ENCODE data around the gene PRTN3.
"Not testable (repeated sequence)": the region's sequence is repeated elsewhere in the genome, so short reads cannot be mapped to it uniquely, and the experiment has no call there.

PRTN3 gene

GRCh38 chr19:868458-869244 is 27.9 kb downstream of the PRTN3 start:
- no peak for DNase-seq

DNA sequence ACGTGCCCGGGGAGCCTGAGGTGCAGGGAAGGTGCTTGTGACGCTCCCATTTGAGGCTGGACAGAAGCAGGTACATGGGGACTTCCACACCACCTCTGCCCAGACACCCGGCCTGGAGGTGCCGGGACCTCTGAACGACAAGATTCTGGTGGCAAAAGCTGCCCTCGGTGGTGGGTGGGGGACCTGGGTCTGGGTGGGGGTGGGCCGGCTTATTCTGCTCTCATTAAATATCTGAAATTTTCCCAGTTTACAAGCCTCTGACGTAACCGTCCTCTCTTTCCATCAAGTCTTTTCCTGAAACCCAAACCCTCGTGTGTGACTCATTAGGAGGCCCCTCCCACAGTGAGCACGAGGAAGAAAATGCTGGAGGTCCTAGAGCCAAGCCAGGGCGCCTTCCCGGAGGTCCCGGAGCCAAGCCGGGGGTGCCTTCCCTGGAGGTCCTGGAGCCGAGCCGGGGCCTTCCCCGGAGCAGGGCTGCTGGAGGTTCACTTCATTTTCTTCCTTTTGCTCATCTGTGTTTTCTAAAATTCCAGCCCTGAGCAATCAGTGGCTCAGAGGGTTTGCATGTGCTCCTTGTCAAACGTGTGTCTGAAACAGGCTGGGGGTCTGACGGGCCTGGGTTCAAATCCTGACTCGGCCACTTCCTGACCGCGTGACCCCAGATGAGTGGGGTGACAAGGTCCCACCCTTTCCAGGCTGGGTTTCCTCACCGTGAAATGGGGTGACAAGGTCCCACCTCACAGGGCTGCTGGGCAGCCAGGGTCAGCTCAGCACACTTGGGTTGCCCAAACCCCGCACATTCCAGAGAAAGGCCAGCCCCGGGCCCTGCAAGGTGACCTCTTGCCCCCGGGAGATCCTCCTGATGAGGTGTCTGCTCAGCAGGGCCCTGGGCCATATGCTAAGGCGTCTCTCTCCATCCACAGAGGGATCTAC is 28.7 kb downstream of the PRTN3 start:
- no peak for DNase-seq

DNA sequence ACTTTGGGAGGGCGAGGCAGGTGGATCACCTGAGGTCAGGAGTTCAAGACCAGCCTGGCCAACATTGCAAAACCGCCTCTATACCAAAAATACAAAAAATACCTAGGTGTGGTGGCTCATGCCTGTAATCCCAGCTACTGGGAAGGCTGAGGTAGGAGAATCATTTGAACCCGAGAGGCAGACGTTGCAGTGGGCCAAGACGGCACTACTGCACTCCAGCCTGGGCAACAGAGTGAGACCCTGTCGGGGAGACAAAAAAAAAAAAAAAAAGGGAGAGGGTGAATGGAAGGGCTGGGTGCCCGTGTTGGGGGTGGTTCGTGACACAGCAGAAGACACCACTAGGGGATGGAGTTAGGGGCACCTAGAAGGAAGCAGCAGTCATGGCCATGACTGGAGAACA is 29.5 kb downstream of the PRTN3 start:
- no peak for DNase-seq

DNA sequence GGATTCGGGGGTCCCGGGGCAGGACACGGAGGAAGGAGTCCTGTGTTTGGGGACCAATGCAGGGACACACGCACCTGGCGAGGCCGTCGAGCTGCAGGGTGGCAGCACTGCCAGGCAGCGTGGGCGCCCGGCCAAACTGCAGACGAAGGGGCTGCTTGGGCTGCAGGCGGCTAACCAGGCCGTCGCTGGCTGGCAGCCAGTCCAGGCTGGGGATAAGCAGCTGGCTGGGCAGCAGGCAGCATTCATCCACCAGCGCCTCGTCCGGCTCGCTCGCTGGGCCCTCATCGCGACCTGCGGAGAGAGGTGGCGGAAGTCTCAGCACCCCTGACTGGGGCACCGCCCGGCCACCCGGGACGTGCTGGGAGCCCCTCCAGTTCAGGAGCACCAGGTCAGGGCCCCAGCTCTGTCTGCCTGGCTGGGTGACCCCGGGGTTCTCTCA is 30.2 kb downstream of the PRTN3 start:
- DNase-seq = no peak

DNA sequence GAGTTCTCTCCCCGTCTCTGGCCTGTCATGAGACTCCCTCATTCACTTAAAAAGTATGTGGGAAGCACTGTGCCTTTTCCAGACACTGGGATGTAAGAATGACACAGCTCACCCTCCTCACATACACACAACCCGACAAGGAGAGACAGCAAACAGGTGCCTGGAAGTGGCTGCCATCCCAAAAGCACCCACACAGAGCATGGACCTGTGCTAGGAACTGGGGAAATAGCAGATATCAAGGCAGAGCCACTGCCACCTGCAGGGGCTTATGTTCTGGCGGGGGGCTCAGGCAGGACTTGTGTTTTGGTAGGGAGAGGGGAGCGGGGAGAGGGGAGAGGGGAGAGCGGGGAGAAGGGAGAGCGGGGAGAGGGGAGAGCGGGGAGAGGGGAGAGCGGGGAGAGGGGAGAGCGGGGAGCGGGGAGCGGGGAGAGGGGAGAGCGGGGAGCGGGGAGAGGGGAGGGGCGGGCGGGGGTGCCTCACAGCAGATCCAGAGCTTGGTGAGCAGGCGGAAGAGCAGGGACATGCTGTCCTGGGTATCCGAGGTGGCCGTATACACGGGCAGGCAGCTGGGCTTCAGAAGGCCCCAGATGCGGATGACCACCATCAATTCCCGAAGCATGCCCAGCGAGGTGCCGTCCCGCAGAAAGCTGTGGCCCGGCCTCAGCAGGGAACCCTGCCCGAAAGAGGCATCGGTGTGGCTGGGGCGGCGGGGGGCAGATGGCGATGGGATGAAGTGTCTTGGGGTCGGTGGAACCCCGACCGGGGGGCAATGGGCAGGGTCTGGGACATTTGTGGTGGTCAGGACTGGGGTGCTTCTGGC is 30.9 kb downstream of the PRTN3 start:
- DNase-seq = no peak

DNA sequence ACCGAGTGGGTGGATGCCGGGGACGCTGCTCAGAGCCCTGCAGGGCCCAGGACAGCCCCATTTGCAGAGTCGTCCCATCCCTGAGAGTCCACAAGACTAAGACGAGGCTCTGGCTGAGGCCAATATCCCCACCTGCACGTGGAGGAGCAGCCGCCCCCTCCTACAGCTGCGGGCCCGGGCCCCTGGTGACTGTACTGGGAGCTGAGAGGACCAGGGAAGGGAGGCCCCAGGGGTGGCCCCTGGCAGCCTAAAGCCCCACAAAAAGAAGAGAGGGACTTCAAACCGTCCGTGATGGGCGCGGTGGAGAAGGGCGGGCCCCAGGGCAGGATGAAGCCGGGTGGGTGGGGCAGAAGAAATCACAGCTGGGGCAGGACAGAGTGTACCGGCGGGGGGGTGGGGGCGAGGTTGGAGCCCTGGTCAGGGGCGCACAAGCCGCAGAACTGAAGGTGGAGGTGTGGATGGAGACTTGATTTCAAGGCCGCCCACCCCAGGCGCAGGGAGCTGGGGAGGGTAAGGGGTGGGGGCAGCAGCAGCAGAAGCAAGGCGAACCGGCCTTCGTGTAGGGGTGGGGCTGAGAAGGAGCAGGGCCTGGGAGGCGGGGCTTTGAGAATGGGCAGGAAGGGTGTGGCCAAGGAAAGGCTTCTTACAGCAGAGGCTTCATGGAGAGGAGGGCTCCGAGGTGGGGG is 31.6 kb downstream of the PRTN3 start:
- DNase-seq = peak; percentile 51

DNA sequence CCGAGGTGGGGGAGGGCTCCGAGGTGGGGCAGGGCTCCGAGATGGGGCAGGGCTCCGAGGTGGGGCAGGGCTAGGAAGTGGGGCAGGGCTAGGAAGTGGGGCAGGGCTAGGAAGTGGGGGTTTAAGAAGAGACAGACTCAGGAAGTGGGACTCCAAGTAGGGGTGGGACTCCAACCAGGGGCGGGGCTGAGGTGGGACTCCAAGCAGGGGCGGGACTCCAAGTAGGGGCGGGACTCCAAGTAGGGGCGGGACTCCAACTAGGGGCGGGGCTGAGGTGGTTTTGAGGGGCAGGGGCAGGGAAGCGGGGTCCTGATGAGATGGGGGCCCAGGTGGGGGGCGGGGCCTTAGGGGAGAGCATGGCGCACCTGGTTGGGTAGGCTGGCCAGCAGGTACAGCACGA is 32.3 kb downstream of the PRTN3 start:
- peak; percentile 30 for DNase-seq

DNA sequence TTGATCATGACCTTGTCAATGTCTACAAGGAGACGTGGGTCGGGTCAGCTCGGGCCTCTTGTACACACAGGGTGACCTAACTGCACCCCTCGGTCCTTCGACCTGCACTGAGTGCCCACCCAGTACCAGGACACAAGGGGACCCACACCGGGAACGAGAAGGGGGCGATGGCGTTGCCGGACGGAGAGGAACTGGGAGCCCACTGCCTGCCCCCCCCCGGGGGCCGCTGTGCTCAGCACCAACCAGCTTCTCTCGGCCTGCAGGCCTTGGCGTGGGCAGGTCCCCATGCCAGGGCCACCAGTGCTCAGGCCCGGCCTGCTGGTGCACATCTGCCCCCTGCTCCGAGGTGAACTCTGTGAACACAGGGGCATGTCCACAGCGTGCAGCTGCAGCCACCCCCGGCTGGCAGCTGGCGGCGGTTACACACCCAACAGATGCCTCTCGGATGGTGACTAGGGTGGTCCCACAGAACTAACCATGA is 32.8 kb downstream of the PRTN3 start:
- DNase-seq = no peak

- no peak for DNase-seq
These were observed 34.6 kb downstream of the PRTN3 start for GRCh38 chr19:875265-875879.

- no peak for DNase-seq
These were observed 35.3 kb downstream of the PRTN3 start for GRCh38 chr19:876089-876488.

GRCh38 chr19:876780-877314 is 36.0 kb downstream of the PRTN3 start:
- DNase-seq = no peak

DNA sequence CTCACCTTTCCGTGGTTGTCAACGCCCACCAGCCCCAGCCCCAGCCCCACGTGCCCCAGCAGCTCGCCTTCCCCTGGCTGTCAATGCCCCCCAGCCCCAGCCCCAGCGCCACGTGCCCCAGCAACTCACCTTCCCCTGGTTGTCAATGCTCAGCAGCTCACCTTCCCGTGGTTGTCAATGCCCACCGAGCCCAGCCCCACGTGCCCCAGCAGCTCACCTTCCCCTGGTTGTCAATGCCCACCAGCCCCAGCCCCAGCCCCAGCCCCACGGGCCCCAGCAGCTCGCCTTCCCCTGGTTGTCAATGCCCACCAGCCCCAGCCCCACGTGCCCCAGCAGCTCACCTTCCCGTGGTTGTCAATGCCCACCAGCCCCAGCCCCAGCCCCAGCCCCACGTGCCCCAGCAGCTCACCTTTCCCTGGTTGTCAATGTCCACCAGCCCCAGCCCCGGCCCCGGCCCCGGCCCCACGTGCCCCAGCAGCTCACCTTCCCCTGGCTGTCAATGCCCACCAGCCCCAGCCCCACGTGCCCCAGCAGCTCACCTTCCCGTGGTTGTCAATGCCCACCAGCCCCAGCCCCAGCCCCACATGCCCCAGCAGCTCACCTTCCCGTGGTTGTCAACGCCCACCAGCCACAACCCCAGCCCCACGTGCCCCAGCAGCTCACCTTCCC is 37.3 kb downstream of the PRTN3 start:
- DNase-seq = not testable (repeated sequence)

GRCh38 chr19:878751-879561 is 38.2 kb downstream of the PRTN3 start:
- DNase-seq = not testable (repeated sequence)

- no peak for DNase-seq
These were observed 39.1 kb downstream of the PRTN3 start for GRCh38 chr19:879711-880438.

DNA sequence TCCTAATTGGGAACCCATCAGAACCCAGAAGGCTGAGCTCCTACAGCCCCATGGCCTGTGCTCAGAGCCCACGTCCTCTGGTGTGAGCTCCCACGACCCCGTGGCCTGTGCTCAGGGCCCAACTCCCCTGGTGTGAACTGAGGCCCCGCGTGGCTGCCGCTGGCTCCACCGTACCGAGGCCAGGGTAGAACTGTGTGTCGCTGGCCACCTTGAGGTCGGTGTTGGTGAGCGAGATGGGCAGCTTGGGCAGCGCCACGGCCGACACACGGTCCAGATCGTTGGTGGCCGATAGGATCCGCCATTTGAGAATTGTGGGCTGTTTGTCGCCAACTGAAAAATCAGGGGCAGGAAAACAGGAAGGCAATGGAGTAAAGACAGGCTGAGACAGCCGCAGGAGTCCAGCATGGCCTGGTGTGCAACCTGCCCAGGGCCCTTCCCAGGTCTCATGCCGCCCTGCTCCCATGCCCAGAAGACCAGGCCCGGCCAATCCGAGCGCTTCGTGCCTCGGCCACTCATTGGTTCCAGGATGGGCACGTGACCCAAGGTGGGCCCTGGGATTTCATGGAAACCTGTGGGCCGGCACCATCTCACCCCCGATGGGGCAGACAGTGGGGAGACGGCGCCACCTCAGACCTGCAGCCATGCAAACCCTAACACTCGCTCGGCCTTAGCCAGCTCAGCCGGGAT is 40.7 kb downstream of the PRTN3 start:
- no peak for DNase-seq

DNA sequence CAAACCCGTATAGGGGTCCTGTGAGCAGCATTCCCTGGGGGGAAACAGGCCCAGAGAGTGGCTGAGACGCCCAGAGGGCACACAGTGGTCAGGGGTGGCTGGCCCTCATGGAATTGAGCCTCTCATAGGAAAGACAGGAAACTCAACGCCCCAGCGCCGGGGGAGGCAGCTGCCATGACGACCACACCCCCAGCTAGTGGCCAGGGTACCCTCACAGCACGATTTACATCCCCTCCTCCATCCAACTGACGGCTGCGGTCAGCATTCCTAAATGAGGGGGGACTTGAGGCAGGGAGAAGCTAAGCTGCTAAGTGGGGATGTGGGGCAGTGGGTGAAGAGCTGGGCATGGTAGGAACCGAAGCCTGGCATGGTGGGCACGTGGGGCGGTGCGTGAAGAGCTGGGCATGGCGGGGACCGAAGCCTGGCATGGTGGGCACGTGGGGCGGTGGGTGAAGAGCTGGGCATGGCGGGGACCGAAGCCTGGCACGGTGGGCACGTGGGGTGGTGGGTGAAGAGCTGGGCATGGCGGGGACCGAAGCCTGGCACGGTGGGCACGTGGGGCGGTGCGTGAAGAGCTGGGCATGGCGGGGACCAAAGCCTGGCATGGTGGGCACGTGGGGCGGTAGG is 42.2 kb downstream of the PRTN3 start:
- DNase-seq = no peak

DNA sequence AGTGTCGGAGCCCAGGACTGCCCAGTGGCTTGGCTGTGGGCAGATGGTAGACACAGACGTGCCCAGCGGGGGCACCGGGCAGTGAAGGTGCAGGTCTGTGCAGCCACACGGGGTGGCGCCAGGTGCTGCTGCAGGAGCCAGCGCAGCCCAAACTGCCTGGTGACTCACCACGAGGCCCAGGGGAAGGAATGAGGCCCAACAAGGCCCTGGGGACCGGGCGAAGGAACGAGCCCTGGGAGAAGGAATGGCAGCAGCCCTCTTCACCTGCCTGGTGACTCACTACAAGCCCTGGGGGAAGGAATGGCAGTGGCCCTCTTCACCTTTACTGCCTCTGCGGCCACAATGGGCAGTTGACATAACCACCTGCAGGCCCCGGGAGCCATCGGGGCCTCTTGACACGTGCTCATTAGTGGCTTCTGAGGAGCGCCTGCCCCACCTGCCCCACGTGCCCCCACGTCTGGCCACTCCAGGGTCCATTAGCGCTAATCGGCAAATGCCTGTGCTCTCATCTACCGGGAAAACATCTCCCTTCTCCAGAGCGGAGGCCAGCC is 42.9 kb downstream of the PRTN3 start:
- peak; percentile 54 for DNase-seq

All from NCI-H1436 (cell line).